Activated CD4-positive, alpha-beta T cell treated with anti-CD3 and anti-CD28 coated beads, Interleukin-2, amount 10 ng/mL, durations not matched to agents 7 days and 5 days (primary cell): ENCODE results near the gene ZNF519. TPM values are rescaled to one million over a fixed set of nuclear protein-coding genes. Genes with fewer than 3 reads are reported as not detected.
"Not testable (repeated sequence)": the region's sequence is repeated elsewhere in the genome, so short reads cannot be mapped to it uniquely, and the experiment has no call there.

Source experiments
- CTCF ChIA-PET: fragments of 350-600 bp; sonication (Branson Sonifier 250); formaldehyde crosslinking; loops from one replicate; lab custom pipeline; 2021; ENCODE audit warnings: antibody characterized with exemption; lab: Charles Lee
- POLR2A ChIA-PET: fragments of 350-600 bp; sonication (Branson Sonifier 250); formaldehyde crosslinking; loops from one replicate; lab custom pipeline; 2021; ENCODE audit warnings: antibody characterized with exemption; lab: Charles Lee
- DNase-seq: peaks from one replicate; pipeline ENCODE4 v3.0.0-alpha.2; 2020
- H3K27ac Mint-ChIP-seq: one replicate; pipeline ENCODE4 v1.8.0; 2021; ENCODE audit warnings: mild to moderate bottlenecking, moderate library complexity, mixed read lengths
- H3K27me3 Mint-ChIP-seq: one replicate; pipeline ENCODE4 v1.8.0; 2021; ENCODE audit warnings: mixed read lengths
- H3K36me3 Mint-ChIP-seq: one replicate; pipeline ENCODE4 v1.8.0; 2021; ENCODE audit warnings: low read depth, mixed read lengths
- H3K4me1 Mint-ChIP-seq: one replicate; pipeline ENCODE4 v1.8.0; 2021; ENCODE audit warnings: mixed read lengths
- H3K4me3 Mint-ChIP-seq: one replicate; pipeline ENCODE4 v1.8.0; 2021; ENCODE audit warnings: mild to moderate bottlenecking, moderate library complexity, mixed read lengths
- H3K9me3 Mint-ChIP-seq: one replicate; pipeline ENCODE4 v1.8.0; 2021; ENCODE audit warnings: mixed read lengths
- total RNA-seq, 2 experiments: library from RNA; stranded (reverse); gene quantifications; one replicate each; pipeline ENCODE4 v1.2.3, GENCODE V29; 2021

ZNF519 gene
- total RNA-seq, 2 experiments from 2014 or later, result 14.4 to 16.1 TPM

- POLR2A ChIA-PET, H3K9me3 Mint-ChIP-seq, H3K36me3 Mint-ChIP-seq, DNase-seq, CTCF ChIA-PET, H3K4me1 Mint-ChIP-seq, H3K27ac Mint-ChIP-seq, H3K27me3 Mint-ChIP-seq, H3K4me3 Mint-ChIP-seq: not testable (repeated sequence)
Observed at GRCh38 chr18:14143396-14143795, 11.2 kb upstream of the ZNF519 start.

GRCh38 chr18:14142177-14142576 lies 9.9 kb upstream of the ZNF519 start:
- DNase-seq, H3K4me1 Mint-ChIP-seq, H3K36me3 Mint-ChIP-seq, H3K9me3 Mint-ChIP-seq, H3K27ac Mint-ChIP-seq, H3K27me3 Mint-ChIP-seq, POLR2A ChIA-PET, H3K4me3 Mint-ChIP-seq, CTCF ChIA-PET: not testable (repeated sequence)

- H3K9me3 Mint-ChIP-seq, H3K36me3 Mint-ChIP-seq, H3K4me1 Mint-ChIP-seq, H3K4me3 Mint-ChIP-seq, H3K27ac Mint-ChIP-seq, H3K27me3 Mint-ChIP-seq, POLR2A ChIA-PET, CTCF ChIA-PET, DNase-seq: not testable (repeated sequence)
Observed at GRCh38 chr18:14139583-14139982, 7.3 kb upstream of the ZNF519 start.

GRCh38 chr18:14137971-14138370 lies 5.7 kb upstream of the ZNF519 start:
- CTCF ChIA-PET, DNase-seq, H3K36me3 Mint-ChIP-seq, H3K4me3 Mint-ChIP-seq, H3K4me1 Mint-ChIP-seq, H3K9me3 Mint-ChIP-seq, H3K27ac Mint-ChIP-seq, H3K27me3 Mint-ChIP-seq, POLR2A ChIA-PET: not testable (repeated sequence)

- DNase-seq, POLR2A ChIA-PET, CTCF ChIA-PET, H3K27me3 Mint-ChIP-seq, H3K9me3 Mint-ChIP-seq: not testable (repeated sequence)
- Mint-ChIP-seq H3K36me3 (peaks cover 10% of the 10 kb centered on the region), H3K27ac (peak overlapping the region; percentile 97), H3K4me3 (peak overlapping the region; percentile 92), H3K4me1 (peaks cover 23% of the 10 kb centered on the region)
Observed at GRCh38 chr18:14131696-14132270, 452 bp downstream of the ZNF519 start.

- Mint-ChIP-seq H3K36me3 (peaks cover 10% of the 10 kb centered on the region), H3K4me1 (peaks cover 23% of the 10 kb centered on the region), H3K4me3 (peak overlapping the region; percentile 92)
- H3K27me3 Mint-ChIP-seq, DNase-seq, POLR2A ChIA-PET, H3K27ac Mint-ChIP-seq, CTCF ChIA-PET, H3K9me3 Mint-ChIP-seq: not testable (repeated sequence)
Observed at GRCh38 chr18:14130804-14131203, 1.4 kb downstream of the ZNF519 start.

- Mint-ChIP-seq H3K36me3 (peaks cover 28% of the 10 kb centered on the region), H3K27me3 (no peaks in the 10 kb centered on the region), H3K4me1 (peaks cover 9% of the 10 kb centered on the region), H3K9me3 (no peaks in the 10 kb centered on the region), H3K4me3 (no peak overlapping the region), H3K27ac (no peak overlapping the region)
- POLR2A ChIA-PET, result no interaction called here
- no peak for DNase-seq
- CTCF ChIA-PET, result interaction anchor here (0.7 kb wide), 1 partner anchor 17 kb away, joined by 4 read pairs; no protein-coding TSS in a partner anchor
Observed at GRCh38 chr18:14124689-14125088, 7.5 kb downstream of the ZNF519 start.

- Mint-ChIP-seq H3K9me3 (peaks cover 11% of the 10 kb centered on the region), H3K36me3 (peaks cover 41% of the 10 kb centered on the region), H3K4me1 (no peaks in the 10 kb centered on the region), H3K27ac (no peak overlapping the region), H3K4me3 (no peak overlapping the region), H3K27me3 (no peaks in the 10 kb centered on the region)
- no peak for DNase-seq
- ChIA-PET CTCF (no interaction called here), POLR2A (no interaction called here)
Observed at GRCh38 chr18:14122097-14122496, 10.1 kb downstream of the ZNF519 start.

GRCh38 chr18:14120926-14121325 lies 11.3 kb downstream of the ZNF519 start:
- Mint-ChIP-seq H3K4me1 (no peaks in the 10 kb centered on the region), H3K36me3 (peaks cover 44% of the 10 kb centered on the region), H3K4me3 (no peak overlapping the region), H3K27me3 (no peaks in the 10 kb centered on the region), H3K9me3 (peaks cover 14% of the 10 kb centered on the region), H3K27ac (no peak overlapping the region)
- ChIA-PET CTCF (no interaction called here), POLR2A (no interaction called here)
- DNase-seq, result no peak

- Mint-ChIP-seq H3K36me3 (peaks cover 44% of the 10 kb centered on the region), H3K27ac (no peak overlapping the region), H3K4me1 (no peaks in the 10 kb centered on the region), H3K9me3 (peaks cover 21% of the 10 kb centered on the region), H3K4me3 (no peak overlapping the region), H3K27me3 (no peaks in the 10 kb centered on the region)
- ChIA-PET CTCF (no interaction called here), POLR2A (no interaction called here)
- no peak for DNase-seq
Observed at GRCh38 chr18:14117606-14118005, 14.6 kb downstream of the ZNF519 start.

- ChIA-PET POLR2A (no interaction called here), CTCF (no interaction called here)
- Mint-ChIP-seq H3K4me1 (no peaks in the 10 kb centered on the region), H3K27me3 (no peaks in the 10 kb centered on the region), H3K9me3 (peaks cover 50% of the 10 kb centered on the region), H3K4me3 (no peak overlapping the region), H3K27ac (no peak overlapping the region), H3K36me3 (peaks cover 57% of the 10 kb centered on the region)
- no peak for DNase-seq
Observed at GRCh38 chr18:14106906-14107305, 25.3 kb downstream of the ZNF519 start.

- Mint-ChIP-seq H3K27ac (no peak overlapping the region), H3K36me3 (peaks cover 63% of the 10 kb centered on the region), H3K4me1 (peaks cover 12% of the 10 kb centered on the region), H3K27me3 (no peaks in the 10 kb centered on the region), H3K9me3 (peaks cover 53% of the 10 kb centered on the region), H3K4me3 (no peak overlapping the region)
- DNase-seq, result no peak
- CTCF ChIA-PET, result no interaction called here
- POLR2A ChIA-PET, result no interaction called here
Observed at GRCh38 chr18:14104906-14105748, 27.1 kb downstream of the ZNF519 start.

GRCh38 chr18:14104201-14104600 lies 28.0 kb downstream of the ZNF519 start:
- H3K27me3 Mint-ChIP-seq, result no peaks in the 10 kb centered on the region
- no peak for DNase-seq
- peaks cover 14% of the 10 kb centered on the region for H3K4me1 Mint-ChIP-seq
- no peak overlapping the region for H3K4me3 Mint-ChIP-seq
- peaks cover 50% of the 10 kb centered on the region for H3K9me3 Mint-ChIP-seq
- POLR2A ChIA-PET, result no interaction called here
- CTCF ChIA-PET, result no interaction called here
- H3K27ac Mint-ChIP-seq, result no peak overlapping the region
- H3K36me3 Mint-ChIP-seq, result peaks cover 60% of the 10 kb centered on the region
